Endothelial cell (in vitro differentiated cells): ENCODE results near the gene DHDDS. TPM values are rescaled to one million over a fixed set of nuclear protein-coding genes. Genes with fewer than 3 reads are reported as not detected.

Experiments
- DNase-seq: peaks from one replicate; pipeline ENCODE4 v3.0.0; 2021; ENCODE audit warnings: low spot score
- H3K27ac Mint-ChIP-seq: one replicate; pipeline ENCODE4 v1.8.0; 2021; ENCODE audit warnings: mixed read lengths, inconsistent platforms; ENCODE audit not compliant: unreplicated experiment
- H3K27me3 Mint-ChIP-seq: one replicate; pipeline ENCODE4 v1.8.0; 2021; ENCODE audit warnings: mild to moderate bottlenecking, moderate library complexity, mixed read lengths, inconsistent platforms; ENCODE audit not compliant: unreplicated experiment
- H3K36me3 Mint-ChIP-seq: one replicate; pipeline ENCODE4 v1.8.0; 2021; ENCODE audit warnings: mild to moderate bottlenecking, low read depth, mixed read lengths, inconsistent platforms; ENCODE audit not compliant: unreplicated experiment
- H3K4me1 Mint-ChIP-seq: one replicate; pipeline ENCODE4 v1.8.0; 2021; ENCODE audit warnings: mild to moderate bottlenecking, mixed read lengths, inconsistent platforms; ENCODE audit not compliant: unreplicated experiment
- H3K4me3 Mint-ChIP-seq: one replicate; pipeline ENCODE4 v1.8.0; 2021; ENCODE audit warnings: mild to moderate bottlenecking, mixed read lengths, inconsistent platforms; ENCODE audit not compliant: unreplicated experiment
- H3K9me3 Mint-ChIP-seq: one replicate; pipeline ENCODE4 v1.8.0; 2021; ENCODE audit warnings: mixed read lengths, inconsistent platforms; ENCODE audit not compliant: unreplicated experiment
- CTCF ChIP-seq: fragments of 200-600 bp; sonication (generic); IDR thresholded peaks from one replicate; pipeline ENCODE4 v1.5.0; 2021; ENCODE audit warnings: antibody characterized with exemption; ENCODE audit not compliant: unreplicated experiment
- total RNA-seq: library from RNA; stranded (reverse); fragmentation: NEBNext Ultra II Directional; extraction: Animal tissue kit (Norgen Biotek cat#: 25700); gene quantifications from one replicate; pipeline ENCODE4 v1.2.1, GENCODE V29; 2021; ENCODE audit not compliant: unreplicated experiment

DHDDS gene
- total RNA-seq, 1 donor from 2014 or later, result 63.5 TPM

- peaks cover 8% of the 10 kb centered on the region for H3K36me3 Mint-ChIP-seq
- TF ChIP-seq CTCF, result no peak
- no peaks in the 10 kb centered on the region for H3K9me3 Mint-ChIP-seq
- H3K27ac Mint-ChIP-seq, result peak overlapping the region; percentile 44
- H3K27me3 Mint-ChIP-seq, result peaks cover 2% of the 10 kb centered on the region
- H3K4me3 Mint-ChIP-seq, result peak overlapping the region; percentile 99
- peaks cover 11% of the 10 kb centered on the region for H3K4me1 Mint-ChIP-seq
- no peak for DNase-seq
Measured at GRCh38 chr1:26432793-26433192, 672 bp downstream of the DHDDS start.

GRCh38 chr1:26434161-26434752 lies 2.1 kb downstream of the DHDDS start:
- Mint-ChIP-seq H3K4me1 (peaks cover 11% of the 10 kb centered on the region), H3K27ac (peak overlapping the region; percentile 6), H3K4me3 (no peak overlapping the region), H3K36me3 (peaks cover 11% of the 10 kb centered on the region), H3K27me3 (peaks cover 2% of the 10 kb centered on the region), H3K9me3 (no peaks in the 10 kb centered on the region)
- DNase-seq, result no peak
- no peak for TF ChIP-seq CTCF

- H3K4me3 Mint-ChIP-seq, result no peak overlapping the region
- H3K36me3 Mint-ChIP-seq, result peaks cover 26% of the 10 kb centered on the region
- H3K27me3 Mint-ChIP-seq, result no peaks in the 10 kb centered on the region
- H3K4me1 Mint-ChIP-seq, result peaks cover 3% of the 10 kb centered on the region
- no peak for TF ChIP-seq CTCF
- no peak overlapping the region for H3K27ac Mint-ChIP-seq
- H3K9me3 Mint-ChIP-seq, result no peaks in the 10 kb centered on the region
- no peak for DNase-seq
Measured at GRCh38 chr1:26438041-26438440, 5.9 kb downstream of the DHDDS start.

- Mint-ChIP-seq H3K4me1 (no peaks in the 10 kb centered on the region), H3K9me3 (no peaks in the 10 kb centered on the region), H3K27ac (no peak overlapping the region), H3K36me3 (peaks cover 34% of the 10 kb centered on the region), H3K4me3 (no peak overlapping the region), H3K27me3 (no peaks in the 10 kb centered on the region)
- no peak for DNase-seq
- TF ChIP-seq CTCF, result no peak
Measured at GRCh38 chr1:26440259-26440658, 8.1 kb downstream of the DHDDS start.

GRCh38 chr1:26449868-26450267 lies 17.7 kb downstream of the DHDDS start:
- no peaks in the 10 kb centered on the region for H3K27me3 Mint-ChIP-seq
- peak overlapping the region; percentile 33 for H3K4me3 Mint-ChIP-seq

More at GRCh38 chr1:26449868-26450267, 17.7 kb downstream of the DHDDS start:
- Mint-ChIP-seq H3K9me3 (no peaks in the 10 kb centered on the region), H3K27ac (no peak overlapping the region), H3K36me3 (peaks cover 30% of the 10 kb centered on the region), H3K4me1 (no peaks in the 10 kb centered on the region)
- TF ChIP-seq CTCF, result no peak
- DNase-seq, result no peak
